ENCODE data around the gene ACP6.

ACP6 gene

GRCh38 chr1:147633759-147634158, 36.6 kb downstream of the ACP6 start:
- TF ChIP-seq ISL1 (CRISPR knock-in tag; IDR thresholded peaks at IDR 0.05) (no peak), BACH2 (CRISPR knock-in tag; IDR thresholded peaks at IDR 0.05; ENCODE audit: borderline replicate concordance) (no peak), TSHZ2 (CRISPR knock-in tag; IDR thresholded peaks at IDR 0.05) (no peak), ESRRG (CRISPR knock-in tag; IDR thresholded peaks at IDR 0.05) (no peak), ZFP30 (CRISPR knock-in tag; IDR thresholded peaks at IDR 0.05) (no peak), PPARA (CRISPR knock-in tag; IDR thresholded peaks at IDR 0.05; ENCODE audit: borderline replicate concordance) (no peak), ZNF565 (CRISPR knock-in tag; conservative IDR thresholded peaks at IDR 0.05; ENCODE audit: low read depth) (no peak), CREB5 (CRISPR knock-in tag; IDR thresholded peaks at IDR 0.05; ENCODE audit: low read depth) (no peak), CSRNP3 (CRISPR knock-in tag; IDR thresholded peaks at IDR 0.05) (no peak), TOX (CRISPR knock-in tag; IDR thresholded peaks at IDR 0.05; ENCODE audit: borderline replicate concordance) (no peak), POU6F1 (CRISPR knock-in tag; IDR thresholded peaks at IDR 0.05; ENCODE audit: borderline replicate concordance, low read depth) (no peak)
- ATAC-seq, result no peak

GRCh38 chr1:147631839-147632238, 38.5 kb downstream of the ACP6 start:
- ATAC-seq, result no peak
- TF ChIP-seq TSHZ2 (CRISPR knock-in tag; IDR thresholded peaks at IDR 0.05) (no peak), POU6F1 (CRISPR knock-in tag; IDR thresholded peaks at IDR 0.05; ENCODE audit: borderline replicate concordance, low read depth) (no peak), BACH2 (CRISPR knock-in tag; IDR thresholded peaks at IDR 0.05; ENCODE audit: borderline replicate concordance) (no peak), ZNF8 (CRISPR knock-in tag; IDR thresholded peaks at IDR 0.05) (no peak), PATZ1 (CRISPR knock-in tag; IDR thresholded peaks at IDR 0.05; ENCODE audit: borderline replicate concordance) (no peak), ZFP30 (CRISPR knock-in tag; IDR thresholded peaks at IDR 0.05) (no peak), ZNF70 (CRISPR knock-in tag; IDR thresholded peaks at IDR 0.05) (no peak), ESRRG (CRISPR knock-in tag; IDR thresholded peaks at IDR 0.05) (no peak), ISL1 (CRISPR knock-in tag; IDR thresholded peaks at IDR 0.05) (no peak), CSDC2 (CRISPR knock-in tag; IDR thresholded peaks at IDR 0.05) (no peak), CSRNP3 (CRISPR knock-in tag; IDR thresholded peaks at IDR 0.05) (no peak), ZNF565 (CRISPR knock-in tag; conservative IDR thresholded peaks at IDR 0.05; ENCODE audit: low read depth) (no peak), ZFP3 (CRISPR knock-in tag; IDR thresholded peaks at IDR 0.05) (no peak)

Measured in SK-N-SH treated with all-trans-retinoic acid at 6 μM for 48 hours (cell line).